HL-60/S4 treated with retinoic acid at 250 ng/mL for 4 days and 3 days (cell line): ENCODE results near the gene TAS1R2.

Source experiments
- in situ Hi-C: fragments of 300-500 bp; cut with MboI; formaldehyde crosslinking; loops from 2 replicates; pipeline ENCODE4 v1.7.0; 2022; ENCODE audit warnings: low sequenced_read_pairs

TAS1R2 gene

GRCh38 chr1:18885311-18886002, 26.0 kb upstream of the TAS1R2 start:
- in situ Hi-C loops: loop anchor here (25.0 kb wide), 1 partner anchor 777 kb away; the partner anchor contains the start of gene HTR6

- in situ Hi-C loops: loop anchor here (25.0 kb wide), 1 partner anchor 778 kb away; the partner anchor contains the start of gene HTR6
Measured at GRCh38 chr1:18884727-18885126, 25.3 kb upstream of the TAS1R2 start.

- in situ Hi-C loops: loop anchor here (25.0 kb wide), 1 partner anchor 778 kb away; the partner anchor contains the start of gene HTR6
Measured at GRCh38 chr1:18884419-18884717, 24.9 kb upstream of the TAS1R2 start.

- in situ Hi-C loops: loop anchor here (25.0 kb wide), 1 partner anchor 778 kb away; the partner anchor contains the start of gene HTR6
Measured at GRCh38 chr1:18883636-18884418, 24.4 kb upstream of the TAS1R2 start.

- in situ Hi-C loops: loop anchor here (25.0 kb wide), 1 partner anchor 779 kb away; the partner anchor contains the start of gene HTR6
Measured at GRCh38 chr1:18883079-18883478, 23.6 kb upstream of the TAS1R2 start.

GRCh38 chr1:18882486-18882885, 23.0 kb upstream of the TAS1R2 start:
- in situ Hi-C loops: loop anchor here (25.0 kb wide), 1 partner anchor 780 kb away; the partner anchor contains the start of gene HTR6

GRCh38 chr1:18881642-18882431, 22.4 kb upstream of the TAS1R2 start:
- in situ Hi-C loops: loop anchor here (25.0 kb wide), 1 partner anchor 780 kb away; the partner anchor contains the start of gene HTR6

- in situ Hi-C loops: loop anchor here (25.0 kb wide), 1 partner anchor 781 kb away; the partner anchor contains the start of gene HTR6
Measured at GRCh38 chr1:18881164-18881563, 21.7 kb upstream of the TAS1R2 start.

- in situ Hi-C loops: loop anchor here (25.0 kb wide), 1 partner anchor 782 kb away; the partner anchor contains the start of gene HTR6
Measured at GRCh38 chr1:18880585-18880984, 21.1 kb upstream of the TAS1R2 start.

- in situ Hi-C loops: loop anchor here (25.0 kb wide), 1 partner anchor 782 kb away; the partner anchor contains the start of gene HTR6
Measured at GRCh38 chr1:18879791-18880309, 20.4 kb upstream of the TAS1R2 start.

GRCh38 chr1:18879215-18879790, 19.8 kb upstream of the TAS1R2 start:
- in situ Hi-C loops: loop anchor here (25.0 kb wide), 1 partner anchor 783 kb away; the partner anchor contains the start of gene HTR6

GRCh38 chr1:18878538-18879214, 19.2 kb upstream of the TAS1R2 start:
- in situ Hi-C loops: loop anchor here (25.0 kb wide), 1 partner anchor 784 kb away; the partner anchor contains the start of gene HTR6

GRCh38 chr1:18877282-18877681, 17.8 kb upstream of the TAS1R2 start:
- in situ Hi-C loops: loop anchor here (25.0 kb wide), 1 partner anchor 785 kb away; the partner anchor contains the start of gene HTR6

GRCh38 chr1:18876210-18876609, 16.8 kb upstream of the TAS1R2 start:
- in situ Hi-C loops: loop anchor here (25.0 kb wide), 1 partner anchor 786 kb away; the partner anchor contains the start of gene HTR6

- in situ Hi-C loops: loop anchor here (25.0 kb wide), 1 partner anchor 787 kb away; the partner anchor contains the start of gene HTR6
Measured at GRCh38 chr1:18875796-18876128, 16.3 kb upstream of the TAS1R2 start.

- in situ Hi-C loops: loop anchor here (25.0 kb wide), 1 partner anchor 787 kb away; the partner anchor contains the start of gene HTR6
Measured at GRCh38 chr1:18875107-18875795, 15.8 kb upstream of the TAS1R2 start.

- in situ Hi-C loops: no loop called here
Measured at GRCh38 chr1:18874600-18874999, 15.1 kb upstream of the TAS1R2 start.

- in situ Hi-C loops: no loop called here
Measured at GRCh38 chr1:18874036-18874435, 14.6 kb upstream of the TAS1R2 start.
